ENCODE data around the gene RASGEF1B.
"Not testable (repeated sequence)": the region's sequence is repeated elsewhere in the genome, so short reads cannot be mapped to it uniquely, and the experiment has no call there.

Gene RASGEF1B

GRCh38 chr4:81429031-81429430, 42.7 kb downstream of the RASGEF1B start:
- no peak for DNase-seq (ENCODE audit: low spot score)

- no peak for DNase-seq (ENCODE audit: low spot score)
Measured at GRCh38 chr4:81428002-81428401, 43.7 kb downstream of the RASGEF1B start.

GRCh38 chr4:81427344-81427821, 44.3 kb downstream of the RASGEF1B start:
- DNase-seq (ENCODE audit: low spot score) = no peak

- DNase-seq (ENCODE audit: low spot score) = no peak
Measured at GRCh38 chr4:81426770-81427289, 44.9 kb downstream of the RASGEF1B start.

- no peak for DNase-seq (ENCODE audit: low spot score)
Measured at GRCh38 chr4:81424816-81425755, 46.6 kb downstream of the RASGEF1B start.

GRCh38 chr4:81424336-81424735, 47.4 kb downstream of the RASGEF1B start:
- DNase-seq (ENCODE audit: low spot score) = no peak

- no peak for DNase-seq (ENCODE audit: low spot score)
Measured at GRCh38 chr4:81422595-81422994, 49.1 kb downstream of the RASGEF1B start.

GRCh38 chr4:81421346-81422218, 50.1 kb downstream of the RASGEF1B start:
- peak; percentile 92 for DNase-seq (ENCODE audit: low spot score)

GRCh38 chr4:81418572-81418971, 53.1 kb downstream of the RASGEF1B start:
- DNase-seq (ENCODE audit: low spot score) = no peak

- no peak for DNase-seq (ENCODE audit: low spot score)
Measured at GRCh38 chr4:81412946-81413495, 58.7 kb downstream of the RASGEF1B start.

- DNase-seq (ENCODE audit: low spot score) = no peak
Measured at GRCh38 chr4:81410680-81411079, 61.0 kb downstream of the RASGEF1B start.

GRCh38 chr4:81409836-81410235, 61.9 kb downstream of the RASGEF1B start:
- DNase-seq (ENCODE audit: low spot score) = no peak

- no peak for DNase-seq (ENCODE audit: low spot score)
Measured at GRCh38 chr4:81408341-81408740, 63.4 kb downstream of the RASGEF1B start.

GRCh38 chr4:81407726-81408125, 64.0 kb downstream of the RASGEF1B start:
- no peak for DNase-seq (ENCODE audit: low spot score)

GRCh38 chr4:81406481-81406880, 65.2 kb downstream of the RASGEF1B start:
- DNase-seq (ENCODE audit: low spot score) = not testable (repeated sequence)

- peak; percentile 92 for DNase-seq (ENCODE audit: low spot score)
Measured at GRCh38 chr4:81405900-81406401, 65.8 kb downstream of the RASGEF1B start.

GRCh38 chr4:81404741-81405140, 67.0 kb downstream of the RASGEF1B start:
- DNase-seq (ENCODE audit: low spot score) = no peak

GRCh38 chr4:81404294-81404693, 67.4 kb downstream of the RASGEF1B start:
- DNase-seq (ENCODE audit: low spot score) = no peak

- DNase-seq (ENCODE audit: low spot score) = no peak
Measured at GRCh38 chr4:81399306-81400086, 72.2 kb downstream of the RASGEF1B start.

GRCh38 chr4:81398379-81398778, 73.3 kb downstream of the RASGEF1B start:
- DNase-seq (ENCODE audit: low spot score) = no peak

- DNase-seq (ENCODE audit: low spot score) = no peak
Measured at GRCh38 chr4:81397635-81398034, 74.1 kb downstream of the RASGEF1B start.
